Fibroblast of skin of left biceps (primary cell): ENCODE results near the gene CHAF1B.

Experiments used
- DNase-seq, 2 experiments: peaks; one replicate each; pipeline ENCODE4 v3.0.0-alpha.2; 2013; ENCODE audit warnings: low read depth in 2 of 2

Gene CHAF1B

DNA sequence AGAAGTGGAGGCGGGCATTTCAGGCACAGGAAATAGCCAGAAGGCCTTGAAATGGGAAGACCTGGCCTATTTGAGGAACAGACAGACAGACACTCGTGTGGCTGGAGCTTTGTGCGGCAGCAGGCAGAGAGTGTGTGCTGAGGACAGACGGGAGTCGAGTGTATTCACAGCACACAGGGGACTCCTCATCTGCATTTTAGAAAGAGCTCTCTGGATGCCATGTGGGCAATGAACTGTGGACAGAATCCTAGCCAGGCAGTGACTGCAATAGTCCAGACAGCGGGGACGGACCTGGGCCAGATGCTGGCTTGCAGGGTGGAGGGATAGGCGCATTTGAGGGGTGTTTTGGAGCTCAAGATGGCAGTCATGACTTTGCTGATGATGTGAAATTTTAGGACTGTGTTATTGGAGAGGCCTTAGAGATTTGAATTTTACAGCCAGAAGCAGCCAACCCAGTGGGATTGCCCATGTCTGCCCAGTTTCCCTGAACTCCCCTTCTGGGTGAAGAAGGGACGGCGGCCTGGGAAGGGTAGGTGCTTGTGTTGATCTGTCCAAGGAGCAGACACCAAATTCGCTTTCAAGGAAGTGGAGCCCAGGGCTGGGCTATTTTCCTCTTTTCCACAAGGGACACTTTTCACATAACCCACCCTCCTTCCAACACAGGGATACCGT, 43.7 kb downstream of the CHAF1B start:
- no peak for DNase-seq

- DNase-seq: peak; percentile 80
Observed at GRCh38 chr21:36429947-36430546, 44.9 kb downstream of the CHAF1B start.

GRCh38 chr21:36430841-36431240, 45.6 kb downstream of the CHAF1B start:
- no peak for DNase-seq

DNA sequence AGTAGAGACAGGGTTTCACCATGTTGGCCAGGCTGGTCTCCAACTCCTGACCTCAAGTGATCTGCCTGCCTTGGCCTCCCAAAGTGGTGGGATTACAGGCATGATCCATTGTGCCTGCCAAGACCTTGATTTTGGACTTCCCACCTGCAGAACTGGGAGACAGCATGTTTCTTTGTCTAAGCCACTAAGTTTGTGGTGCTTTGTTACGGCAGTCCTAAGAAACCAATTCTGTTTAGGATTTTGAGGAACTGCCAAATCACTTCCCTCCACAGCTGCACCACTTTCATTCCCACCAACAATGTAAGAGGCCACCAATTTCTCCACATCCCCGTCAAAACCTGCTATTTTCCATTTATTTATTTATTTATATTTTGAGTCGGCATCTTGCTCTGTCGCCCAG, 46.1 kb downstream of the CHAF1B start:
- DNase-seq: no peak

- no peak for DNase-seq
Observed at GRCh38 chr21:36433059-36433709, 48.0 kb downstream of the CHAF1B start.

GRCh38 chr21:36434144-36434543, 49.0 kb downstream of the CHAF1B start:
- DNase-seq: no peak

GRCh38 chr21:36436829-36437744, 51.9 kb downstream of the CHAF1B start:
- DNase-seq: no peak

- DNase-seq: peak; percentile 56 to 62
Observed at GRCh38 chr21:36437745-36438128, 52.5 kb downstream of the CHAF1B start.

DNA sequence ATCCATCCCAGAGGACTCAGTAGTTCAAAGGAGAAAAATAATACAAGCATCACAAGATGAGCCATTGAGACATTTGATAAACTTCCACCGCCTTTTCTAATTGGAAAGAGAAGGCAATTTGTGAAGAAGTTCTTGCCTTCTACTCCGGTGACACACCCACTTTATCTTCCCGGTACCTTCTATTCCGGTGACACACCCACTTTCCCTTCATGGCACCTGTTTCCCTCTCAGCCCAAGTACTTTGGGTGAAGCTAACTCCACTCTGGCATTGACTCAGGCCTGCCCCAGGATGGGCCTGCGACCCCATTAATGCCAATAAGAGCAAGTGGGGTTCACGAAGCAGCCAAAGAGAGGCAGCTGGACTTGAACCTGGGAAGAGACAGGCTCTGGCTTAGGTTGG, 56.5 kb downstream of the CHAF1B start:
- DNase-seq: no peak

DNA sequence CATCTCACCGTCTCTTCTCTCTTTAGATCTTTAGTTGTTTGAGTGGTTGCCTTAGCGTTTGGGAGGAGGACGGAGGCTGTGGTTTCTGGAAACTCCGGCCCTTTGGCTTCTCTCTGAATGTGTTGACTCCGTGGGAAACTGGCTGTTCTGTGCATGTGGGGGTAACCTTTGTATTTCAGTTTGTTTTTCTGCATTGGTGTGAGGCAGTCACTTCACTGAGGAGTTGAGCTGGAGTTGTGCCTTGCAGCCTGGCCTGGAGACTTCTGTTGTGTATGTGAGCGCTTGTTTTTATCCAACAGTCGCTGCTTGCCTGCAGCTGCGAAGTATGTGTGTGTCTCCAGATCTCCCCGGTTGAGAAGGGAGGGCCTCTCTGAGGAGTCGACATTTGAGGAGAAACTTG, 61.1 kb downstream of the CHAF1B start:
- no peak for DNase-seq

DNA sequence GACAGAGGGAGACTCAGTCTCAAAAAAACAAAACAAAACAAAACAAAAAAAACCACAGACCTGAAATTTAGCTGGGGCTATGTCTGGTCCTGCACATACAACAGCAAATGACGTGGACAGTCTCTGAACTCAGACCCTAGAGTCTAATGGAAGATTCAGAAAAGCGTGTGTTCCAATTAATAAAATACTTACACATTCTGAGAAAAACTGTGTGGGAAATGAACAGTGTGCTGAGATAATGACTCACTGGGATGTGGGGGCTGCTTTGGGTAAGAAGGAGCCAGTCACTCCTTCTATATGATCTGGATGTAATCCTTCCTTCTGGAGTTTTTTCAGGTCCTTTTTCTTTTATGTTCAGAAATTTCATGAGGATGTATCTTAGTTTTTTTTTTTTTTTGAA, 65.3 kb downstream of the CHAF1B start:
- DNase-seq: peak in 1 of 2 experiments; percentile 9

- no peak for DNase-seq
Observed at GRCh38 chr21:36451506-36451905, 66.3 kb downstream of the CHAF1B start.

- DNase-seq: no peak
Observed at GRCh38 chr21:36452281-36452825, 67.2 kb downstream of the CHAF1B start.

GRCh38 chr21:36454093-36454531, 68.9 kb downstream of the CHAF1B start:
- DNase-seq: no peak

GRCh38 chr21:36454706-36455105, 69.5 kb downstream of the CHAF1B start:
- DNase-seq: no peak

GRCh38 chr21:36456729-36457414, 71.7 kb downstream of the CHAF1B start:
- DNase-seq: no peak

DNA sequence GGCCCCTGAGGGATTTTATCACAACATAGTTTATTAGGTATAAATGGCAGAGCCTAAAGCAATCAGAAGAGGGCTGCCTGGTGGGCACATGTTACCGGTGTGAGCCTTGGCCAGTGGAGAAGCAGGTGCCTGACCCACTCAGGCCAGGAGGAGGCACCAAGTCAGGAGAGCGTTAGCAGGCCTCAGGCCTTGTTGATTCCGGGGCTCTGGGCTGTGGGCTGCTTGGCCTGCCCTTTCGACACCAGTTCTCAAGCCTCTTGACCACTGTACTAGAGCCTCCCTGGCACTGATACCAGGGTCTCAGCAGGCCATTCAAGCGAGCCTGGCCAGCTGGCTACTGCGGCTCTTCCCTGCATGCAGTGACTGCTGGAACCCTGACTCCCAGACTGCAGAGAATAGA, 73.9 kb downstream of the CHAF1B start:
- no peak for DNase-seq

- DNase-seq: no peak
Observed at GRCh38 chr21:36460866-36461265, 75.7 kb downstream of the CHAF1B start.

- no peak for DNase-seq
Observed at GRCh38 chr21:36461277-36461917, 76.2 kb downstream of the CHAF1B start.

GRCh38 chr21:36461918-36462486, 76.8 kb downstream of the CHAF1B start:
- DNase-seq: no peak
